ENCODE measurements around the gene GPANK1. TPM values are rescaled to one million over a fixed set of nuclear protein-coding genes. Genes with fewer than 3 reads are reported as not detected.

Gene GPANK1
- total and polyA plus RNA-seq, 5 donors from 2014 or later, result 9.8 to 27.3 (median 23.7) TPM

DNA sequence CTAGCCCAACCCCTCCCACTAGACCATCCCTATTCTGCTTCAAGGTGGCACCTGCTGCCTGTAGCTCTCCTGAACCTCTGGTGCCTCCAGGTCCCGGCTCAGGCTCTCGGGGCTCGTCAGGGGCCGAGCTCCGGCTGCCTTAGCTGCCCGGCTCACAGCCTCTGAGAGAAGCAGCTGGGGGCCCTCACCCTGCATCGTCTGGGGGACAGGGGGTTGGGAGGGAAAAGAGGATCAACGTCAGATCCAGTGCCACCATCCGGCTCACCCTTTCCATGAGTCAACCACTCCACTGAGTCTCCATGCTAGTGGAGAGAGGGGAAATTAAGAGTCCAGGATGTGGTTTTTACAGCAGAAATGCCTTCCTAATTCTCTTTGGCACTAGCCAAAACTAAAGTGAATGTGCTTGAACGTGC lies 25.3 kb downstream of the GPANK1 start:
- Histone ChIP-seq H3K4me3 (ENCODE audit: low read depth, low read length) (no peak overlapping the region), H3K9me3 (ENCODE audit: control insufficient read depth in 2 of 2, low read length in 2 of 2) (no peaks in the 10 kb centered on the region), H3K27me3 (ENCODE audit: control insufficient read depth, insufficient read depth, low read length) (no peaks in the 10 kb centered on the region), H3K27ac (ENCODE audit: insufficient read depth, low read length, poor library complexity, severe bottlenecking) (no peak overlapping the region), H3K4me1 (ENCODE audit: control insufficient read depth, insufficient read depth, low read length, poor library complexity, severe bottlenecking) (no peaks in the 10 kb centered on the region), H3K36me3 (ENCODE audit: control insufficient read depth, insufficient read depth, low read length) (peaks cover 89% of the 10 kb centered on the region)
- Mint-ChIP-seq H3K36me3 (peaks cover 42% of the 10 kb centered on the region), H3K27me3 (no peaks in the 10 kb centered on the region), H3K27ac (peak overlapping the region in 1 of 3 donors; percentile 26), H3K4me1 (peaks cover 0 to 2% (median 0%) of the 10 kb centered on the region in 4 donors), H3K4me3 (no peak overlapping the region), H3K9me3 (no peaks in the 10 kb centered on the region)
- ATAC-seq (ENCODE audit: low read depth in 2 of 2) (no peak), DNase-seq (no peak)

DNA sequence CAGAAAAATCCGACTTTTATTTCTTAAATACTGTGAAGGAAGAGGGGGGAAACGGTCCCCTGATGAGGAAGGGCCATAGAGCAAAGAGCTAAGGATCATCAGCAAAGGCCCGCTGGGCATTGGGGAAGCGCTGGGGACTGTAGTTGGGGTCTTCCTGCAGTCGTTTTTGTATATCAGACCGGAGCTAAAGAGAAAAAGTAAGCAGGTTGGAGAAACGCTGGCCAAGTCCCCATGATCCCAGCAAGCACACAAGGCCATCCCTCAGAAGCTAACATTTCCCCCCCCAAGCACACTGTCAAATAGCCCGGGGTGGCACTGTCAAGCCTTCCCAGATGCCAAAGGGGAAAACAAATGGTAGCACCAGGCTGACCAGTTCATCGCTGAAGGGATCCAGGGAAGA lies 25.8 kb downstream of the GPANK1 start:
- DNase-seq (no peak), ATAC-seq (ENCODE audit: low read depth in 2 of 2) (no peak)
- H3K9me3 ChIP-seq (ENCODE audit: control insufficient read depth in 2 of 2, low read length in 2 of 2), result no peaks in the 10 kb centered on the region
- Mint-ChIP-seq H3K4me1 (peaks cover 0 to 2% (median 0%) of the 10 kb centered on the region in 4 donors), H3K9me3 (no peaks in the 10 kb centered on the region), H3K4me3 (no peak overlapping the region), H3K27me3 (no peaks in the 10 kb centered on the region), H3K36me3 (peaks cover 43% of the 10 kb centered on the region), H3K27ac (no peak overlapping the region)
- no peaks in the 10 kb centered on the region for H3K4me1 ChIP-seq (ENCODE audit: control insufficient read depth, insufficient read depth, low read length, poor library complexity, severe bottlenecking)
- peaks cover 89% of the 10 kb centered on the region for H3K36me3 ChIP-seq (ENCODE audit: control insufficient read depth, insufficient read depth, low read length)
- no peak overlapping the region for H3K4me3 ChIP-seq (ENCODE audit: low read depth, low read length)
- no peak overlapping the region for H3K27ac ChIP-seq (ENCODE audit: insufficient read depth, low read length, poor library complexity, severe bottlenecking)
- no peaks in the 10 kb centered on the region for H3K27me3 ChIP-seq (ENCODE audit: control insufficient read depth, insufficient read depth, low read length)

DNA sequence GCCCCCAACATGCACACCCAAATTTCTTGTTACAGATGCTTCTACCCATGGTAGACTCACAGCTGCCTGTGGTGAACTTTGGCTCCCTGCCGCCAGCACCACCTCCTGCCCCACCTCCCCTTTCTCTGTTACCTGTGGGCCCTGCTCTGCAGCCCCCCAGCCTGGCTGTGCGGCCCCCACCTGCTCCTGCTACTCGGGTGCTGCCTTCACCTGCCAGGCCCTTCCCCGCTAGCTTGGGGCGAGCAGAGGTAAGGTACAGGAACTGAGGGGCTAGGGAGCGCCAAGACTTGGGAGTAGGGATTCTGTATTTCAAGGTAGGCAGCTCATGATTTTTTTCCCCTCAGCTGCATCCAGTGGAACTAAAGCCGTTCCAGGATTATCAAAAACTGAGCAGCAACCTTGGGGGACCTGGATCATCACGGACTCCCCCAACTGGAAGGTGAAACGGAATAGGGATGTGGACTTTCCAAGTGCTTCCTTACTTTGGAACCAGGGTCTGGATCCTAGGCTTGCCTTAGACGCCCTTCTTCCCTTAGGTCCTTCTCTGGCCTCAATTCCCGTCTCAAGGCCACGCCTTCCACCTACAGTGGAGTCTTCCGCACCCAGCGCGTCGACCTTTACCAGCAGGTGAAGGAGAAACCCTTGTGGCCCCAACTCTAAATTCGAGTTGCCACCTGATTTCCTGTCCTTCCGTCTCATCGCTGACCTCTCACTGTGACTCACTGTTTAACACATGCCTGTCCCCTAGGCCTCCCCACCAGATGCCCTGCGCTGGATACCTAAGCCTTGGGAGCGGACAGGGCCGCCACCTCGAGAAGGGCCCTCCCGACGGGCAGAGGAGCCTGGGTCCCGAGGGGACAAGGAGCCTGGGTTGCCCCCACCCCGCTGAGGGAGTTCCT lies 27.9 kb downstream of the GPANK1 start:
- H3K36me3 ChIP-seq (ENCODE audit: control insufficient read depth, insufficient read depth, low read length), result peaks cover 87% of the 10 kb centered on the region
- no peaks in the 10 kb centered on the region for H3K4me1 ChIP-seq (ENCODE audit: control insufficient read depth, insufficient read depth, low read length, poor library complexity, severe bottlenecking)
- Mint-ChIP-seq H3K9me3 (no peaks in the 10 kb centered on the region), H3K27me3 (no peaks in the 10 kb centered on the region), H3K4me3 (no peak overlapping the region), H3K36me3 (peaks cover 45% of the 10 kb centered on the region), H3K4me1 (peaks cover 0 to 4% (median 0%) of the 10 kb centered on the region in 4 donors), H3K27ac (no peak overlapping the region)
- no peaks in the 10 kb centered on the region for H3K27me3 ChIP-seq (ENCODE audit: control insufficient read depth, insufficient read depth, low read length)
- no peak for DNase-seq
- H3K27ac ChIP-seq (ENCODE audit: insufficient read depth, low read length, poor library complexity, severe bottlenecking), result no peak overlapping the region
- ATAC-seq (ENCODE audit: low read depth in 2 of 2), result no peak
- no peaks in the 10 kb centered on the region for H3K9me3 ChIP-seq (ENCODE audit: control insufficient read depth in 2 of 2, low read length in 2 of 2)
- H3K4me3 ChIP-seq (ENCODE audit: low read depth, low read length), result no peak overlapping the region

DNA sequence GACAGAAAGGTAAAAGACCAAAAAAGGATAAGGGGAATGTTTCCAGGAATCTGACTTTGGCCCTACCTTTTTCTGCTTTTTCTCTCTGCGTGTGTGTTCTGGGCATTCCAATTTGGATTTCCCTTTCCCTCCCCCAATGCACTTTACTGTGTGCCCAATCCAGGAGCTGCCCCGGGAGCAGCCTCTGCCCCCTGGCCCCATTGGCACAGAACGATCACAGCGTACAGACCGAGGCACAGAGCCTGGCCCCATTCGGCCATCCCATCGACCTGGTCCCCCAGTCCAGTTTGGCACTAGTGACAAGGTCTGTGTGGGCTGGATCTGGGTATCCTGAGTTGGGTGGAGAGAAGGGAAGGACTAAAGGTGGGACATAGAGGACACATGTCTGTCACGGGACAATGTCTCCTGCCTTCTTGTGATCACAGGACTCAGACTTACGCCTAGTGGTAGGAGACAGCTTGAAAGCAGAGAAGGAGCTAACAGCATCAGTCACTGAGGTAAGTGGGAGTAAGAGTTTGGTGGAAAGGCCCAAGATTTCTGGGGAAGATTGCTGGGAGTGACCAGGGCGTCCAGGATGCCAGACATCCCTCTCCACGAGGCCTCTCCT lies 29.7 kb downstream of the GPANK1 start:
- H3K4me3 Mint-ChIP-seq, result no peak overlapping the region
- no peak overlapping the region for H3K27ac ChIP-seq (ENCODE audit: insufficient read depth, low read length, poor library complexity, severe bottlenecking)
- no peak overlapping the region for H3K27ac Mint-ChIP-seq
- H3K4me1 Mint-ChIP-seq, result peaks cover 0 to 7% (median 0%) of the 10 kb centered on the region in 4 donors
- H3K9me3 Mint-ChIP-seq, result no peaks in the 10 kb centered on the region
- ATAC-seq (ENCODE audit: low read depth in 2 of 2) (no peak), DNase-seq (no peak)
- no peaks in the 10 kb centered on the region for H3K4me1 ChIP-seq (ENCODE audit: control insufficient read depth, insufficient read depth, low read length, poor library complexity, severe bottlenecking)
- H3K36me3 Mint-ChIP-seq, result peaks cover 43% of the 10 kb centered on the region
- H3K36me3 ChIP-seq (ENCODE audit: control insufficient read depth, insufficient read depth, low read length), result peaks cover 81% of the 10 kb centered on the region
- no peaks in the 10 kb centered on the region for H3K27me3 Mint-ChIP-seq
- H3K9me3 ChIP-seq (ENCODE audit: control insufficient read depth in 2 of 2, low read length in 2 of 2), result no peaks in the 10 kb centered on the region
- H3K4me3 ChIP-seq (ENCODE audit: low read depth, low read length), result no peak overlapping the region
- no peaks in the 10 kb centered on the region for H3K27me3 ChIP-seq (ENCODE audit: control insufficient read depth, insufficient read depth, low read length)

DNA sequence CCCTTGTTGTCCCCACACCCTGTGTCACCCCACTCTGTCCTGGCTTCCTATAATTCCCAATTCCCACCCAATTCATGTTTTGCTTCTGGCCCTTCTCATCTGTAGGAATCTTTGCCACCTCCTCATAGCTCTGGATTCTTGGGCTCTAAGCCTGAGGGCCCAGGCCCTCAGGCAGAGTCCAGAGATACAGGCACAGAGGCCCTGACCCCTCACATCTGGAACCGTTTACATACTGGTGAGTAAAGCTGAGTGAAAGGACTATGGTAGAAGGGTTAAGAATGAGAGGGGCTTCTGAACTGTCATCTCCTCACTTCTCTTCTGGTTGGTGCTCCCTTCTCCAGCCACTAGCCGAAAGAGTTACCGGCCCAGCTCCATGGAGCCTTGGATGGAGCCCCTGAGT lies 30.7 kb downstream of the GPANK1 start:
- no peak for DNase-seq
- H3K27ac ChIP-seq (ENCODE audit: insufficient read depth, low read length, poor library complexity, severe bottlenecking), result no peak overlapping the region
- H3K27me3 ChIP-seq (ENCODE audit: control insufficient read depth, insufficient read depth, low read length), result no peaks in the 10 kb centered on the region
- no peak for ATAC-seq (ENCODE audit: low read depth in 2 of 2)
- Mint-ChIP-seq H3K9me3 (no peaks in the 10 kb centered on the region), H3K4me3 (no peak overlapping the region), H3K27me3 (no peaks in the 10 kb centered on the region), H3K27ac (no peak overlapping the region), H3K4me1 (peaks cover 0 to 7% (median 0%) of the 10 kb centered on the region in 4 donors), H3K36me3 (peaks cover 46% of the 10 kb centered on the region)
- H3K36me3 ChIP-seq (ENCODE audit: control insufficient read depth, insufficient read depth, low read length), result peaks cover 79% of the 10 kb centered on the region
- no peaks in the 10 kb centered on the region for H3K9me3 ChIP-seq (ENCODE audit: control insufficient read depth in 2 of 2, low read length in 2 of 2)
- H3K4me3 ChIP-seq (ENCODE audit: low read depth, low read length), result no peak overlapping the region
- H3K4me1 ChIP-seq (ENCODE audit: control insufficient read depth, insufficient read depth, low read length, poor library complexity, severe bottlenecking), result no peaks in the 10 kb centered on the region

DNA sequence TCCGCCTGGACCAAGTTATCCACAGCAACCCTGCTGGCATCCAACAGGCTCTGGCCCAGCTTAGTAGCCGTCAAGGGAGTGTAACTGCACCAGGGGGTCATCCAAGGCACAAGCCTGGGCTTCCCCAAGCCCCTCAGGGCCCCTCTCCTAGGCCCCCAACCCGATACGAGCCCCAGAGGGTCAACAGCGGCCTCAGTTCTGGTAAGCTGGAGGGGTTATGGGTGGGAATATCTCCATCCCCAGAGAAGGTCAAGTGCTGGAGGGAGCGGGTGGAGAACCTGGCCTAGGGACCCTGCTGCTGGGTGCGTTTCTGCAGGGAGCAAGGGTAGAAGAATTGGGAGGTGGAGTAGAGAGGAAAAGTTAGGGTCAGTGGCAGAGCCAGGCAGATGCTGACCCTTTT lies 31.4 kb downstream of the GPANK1 start:
- Histone ChIP-seq H3K36me3 (ENCODE audit: control insufficient read depth, insufficient read depth, low read length) (peaks cover 81% of the 10 kb centered on the region), H3K4me3 (ENCODE audit: low read depth, low read length) (no peak overlapping the region), H3K27me3 (ENCODE audit: control insufficient read depth, insufficient read depth, low read length) (no peaks in the 10 kb centered on the region), H3K4me1 (ENCODE audit: control insufficient read depth, insufficient read depth, low read length, poor library complexity, severe bottlenecking) (no peaks in the 10 kb centered on the region), H3K27ac (ENCODE audit: insufficient read depth, low read length, poor library complexity, severe bottlenecking) (no peak overlapping the region), H3K9me3 (ENCODE audit: control insufficient read depth in 2 of 2, low read length in 2 of 2) (no peaks in the 10 kb centered on the region)
- Mint-ChIP-seq H3K4me3 (no peak overlapping the region), H3K9me3 (no peaks in the 10 kb centered on the region), H3K27ac (no peak overlapping the region), H3K4me1 (peaks cover 0 to 7% (median 0%) of the 10 kb centered on the region in 4 donors), H3K27me3 (no peaks in the 10 kb centered on the region), H3K36me3 (peaks cover 43% of the 10 kb centered on the region)
- DNase-seq (no peak), ATAC-seq (ENCODE audit: low read depth in 2 of 2) (no peak)

DNA sequence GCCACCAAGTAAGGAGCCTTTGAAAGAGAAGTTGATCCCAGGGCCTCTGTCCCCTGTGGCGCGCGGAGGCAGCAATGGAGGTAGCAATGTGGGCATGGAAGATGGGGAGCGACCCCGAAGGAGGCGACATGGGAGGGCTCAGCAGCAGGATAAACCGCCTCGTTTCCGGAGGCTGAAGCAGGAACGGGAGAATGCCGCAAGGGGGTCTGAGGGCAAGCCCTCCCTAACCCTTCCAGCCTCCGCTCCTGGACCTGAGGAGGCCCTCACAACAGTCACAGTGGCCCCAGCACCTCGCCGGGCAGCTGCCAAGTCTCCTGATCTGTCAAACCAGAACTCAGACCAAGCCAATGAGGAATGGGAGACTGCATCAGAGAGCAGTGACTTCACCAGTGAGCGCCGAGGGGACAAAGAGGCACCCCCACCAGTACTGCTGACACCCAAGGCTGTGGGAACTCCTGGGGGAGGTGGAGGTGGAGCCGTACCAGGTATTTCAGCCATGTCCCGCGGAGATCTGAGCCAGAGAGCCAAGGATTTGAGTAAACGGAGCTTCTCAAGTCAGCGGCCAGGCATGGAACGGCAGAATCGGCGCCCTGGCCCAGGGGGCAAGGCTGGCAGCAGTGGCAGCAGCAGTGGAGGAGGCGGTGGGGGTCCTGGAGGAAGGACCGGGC lies 32.4 kb downstream of the GPANK1 start:
- Mint-ChIP-seq H3K4me1 (peaks cover 0 to 10% (median under 1%) of the 10 kb centered on the region in 4 donors), H3K27me3 (no peaks in the 10 kb centered on the region), H3K27ac (no peak overlapping the region), H3K9me3 (peaks cover 0 to 1% (median 0%) of the 10 kb centered on the region in 7 donors), H3K36me3 (peaks cover 46% of the 10 kb centered on the region), H3K4me3 (no peak overlapping the region)
- Histone ChIP-seq H3K9me3 (ENCODE audit: control insufficient read depth in 2 of 2, low read length in 2 of 2) (no peaks in the 10 kb centered on the region), H3K4me3 (ENCODE audit: low read depth, low read length) (no peak overlapping the region), H3K27me3 (ENCODE audit: control insufficient read depth, insufficient read depth, low read length) (no peaks in the 10 kb centered on the region), H3K27ac (ENCODE audit: insufficient read depth, low read length, poor library complexity, severe bottlenecking) (no peak overlapping the region), H3K4me1 (ENCODE audit: control insufficient read depth, insufficient read depth, low read length, poor library complexity, severe bottlenecking) (no peaks in the 10 kb centered on the region), H3K36me3 (ENCODE audit: control insufficient read depth, insufficient read depth, low read length) (peaks cover 85% of the 10 kb centered on the region)
- ATAC-seq (ENCODE audit: low read depth in 2 of 2) (no peak), DNase-seq (no peak)

Data from CD4-positive, CD25-positive, alpha-beta regulatory T cell (primary cell).